ENCODE results near the gene SCAMP1. TPM values are rescaled to one million over a fixed set of nuclear protein-coding genes. Genes with fewer than 3 reads are reported as not detected.

SCAMP1 gene
- total and polyA plus RNA-seq, 2 of the 13 experiments (the other 11 are each of a cell fraction or from before 2014, with no cell fraction given) = 18.2 to 33.7 TPM

DNA sequence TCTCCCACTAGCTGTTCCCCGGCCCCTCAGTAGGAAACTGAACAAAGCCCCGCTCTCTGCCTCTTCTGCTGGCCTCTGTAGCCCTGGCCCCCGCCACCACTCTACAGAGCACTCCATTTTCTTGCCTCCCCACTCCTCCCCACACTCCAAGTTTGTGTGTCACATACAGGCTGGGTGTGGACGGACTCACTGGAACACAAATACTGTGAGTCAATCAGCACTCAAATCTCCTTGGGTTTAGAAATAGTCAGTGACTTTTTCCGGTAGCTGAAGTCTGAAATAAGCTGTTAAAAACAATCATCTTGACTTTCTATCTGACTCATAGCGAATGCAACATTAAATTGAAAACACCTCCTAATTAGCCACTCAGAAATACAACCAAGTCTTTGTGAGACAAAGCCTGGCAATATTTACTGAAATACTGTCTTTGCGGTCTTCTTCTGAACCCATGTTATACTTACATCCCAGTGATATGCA lies 165.7 kb downstream of the SCAMP1 start:
- Histone ChIP-seq H3K4me2 (ENCODE audit: low read depth, low read length) (no peak overlapping the region), H3K4me1 (ENCODE audit: insufficient read depth, low read length) (peaks cover 28% of the 10 kb centered on the region), H3K79me2 (ENCODE audit: insufficient read depth, low read length) (peaks cover 5% of the 10 kb centered on the region), H4K20me1 (ENCODE audit: insufficient read depth, low read length) (no peaks in the 10 kb centered on the region), H2AFZ (ENCODE audit: low read length) (no peak overlapping the region), H3K27ac (ENCODE audit: extremely low read length, insufficient read depth, low read length) (no peak overlapping the region), H3K9ac (ENCODE audit: insufficient read depth, low read depth, low read length) (no peak overlapping the region), H3K4me3 (replicated peaks in 1 of 3; ENCODE audit: insufficient read depth in 1 of 3, low read depth in 2 of 3, low read length in 3 of 3) (no peak overlapping the region), H3K9me3 (ENCODE audit: low read length) (no peaks in the 10 kb centered on the region), H3K27me3 (ENCODE audit: control insufficient read depth in 1 of 2, insufficient read depth in 2 of 2, low read length in 2 of 2) (no peaks in the 10 kb centered on the region), H3K36me3 (replicated peaks in 1 of 2; ENCODE audit: control insufficient read depth in 1 of 2, insufficient read depth in 2 of 2, low read length in 2 of 2) (peaks cover 0 to 4% of the 10 kb centered on the region in 2 experiments; a peak in 2 of 5 replicates)
- DNase-seq (ENCODE audit: low spot score) = no peak
- intact Hi-C loops (cut with micrococcal nuclease; ENCODE audit: unreplicated experiment) = no loop called here
- no TSS peak for BruUV-seq (replicated peaks)
- no peak for FAIRE-seq
- ChIA-PET CTCF (ENCODE audit: low intra/inter-chr PET ratio, low total read pairs) (no interaction called here), POLR2A (no interaction called here)
- no peak for ATAC-seq
- WGBS (ENCODE audit: low lambda C conversion rate) = 95% methylated on average over 7 of the region's 7 CpGs
- in situ Hi-C loops (cut with HindIII; ENCODE audit: extremely low pct_ligation_motif_present, low pct_unique_long_range_greater_than_20kb) = no loop called here
- TF ChIP-seq SP140L (CRISPR knock-in tag; IDR thresholded peaks at IDR 0.05; ENCODE audit: borderline replicate concordance) (no peak), HOMEZ (CRISPR knock-in tag; IDR thresholded peaks at IDR 0.05; ENCODE audit: low read depth) (no peak), ZNF792 (CRISPR knock-in tag; IDR thresholded peaks at IDR 0.05) (no peak), ZNF777 (CRISPR knock-in tag; IDR thresholded peaks at IDR 0.05) (no peak), CAMTA2 (CRISPR knock-in tag; IDR thresholded peaks at IDR 0.05; ENCODE audit: borderline replicate concordance) (no peak), ZNF761 (CRISPR knock-in tag; conservative IDR thresholded peaks at IDR 0.05) (no peak), ZNF101 (CRISPR knock-in tag; IDR thresholded peaks at IDR 0.05; ENCODE audit: borderline replicate concordance, low read depth) (no peak), ZSCAN20 (CRISPR knock-in tag; IDR thresholded peaks at IDR 0.05; ENCODE audit: borderline replicate concordance) (no peak), U2AF1 (optimal IDR thresholded peaks at IDR 0.05; ENCODE audit: low read depth, low read length) (no peak), ZSCAN22 (CRISPR knock-in tag; IDR thresholded peaks at IDR 0.05) (no peak), HES4 (CRISPR knock-in tag; IDR thresholded peaks at IDR 0.05; ENCODE audit: borderline replicate concordance) (no peak), XRCC5 (optimal IDR thresholded peaks at IDR 0.05; ENCODE audit: low read length) (no peak), ZFY (CRISPR knock-in tag; IDR thresholded peaks at IDR 0.05) (no peak)

Measured in HepG2 (cell line).